ENCODE data around the gene SHLD2.
"Not testable (repeated sequence)": the region's sequence is repeated elsewhere in the genome, so short reads cannot be mapped to it uniquely, and the experiment has no call there.

- TF ChIP-seq EZH2 (IDR thresholded peaks at IDR 0.05; ENCODE audit: insufficient read depth, poor library complexity, severe bottlenecking); EZH2phosphoT487 (IDR thresholded peaks at IDR 0.05; ENCODE audit: insufficient read depth, low read depth): not testable (repeated sequence)
Measured at GRCh38 chr10:87229211-87229610, 134.2 kb downstream of the SHLD2 start.
